Measurements from ENCODE around the gene DHFR2. TPM values are rescaled to one million over a fixed set of nuclear protein-coding genes. Genes with fewer than 3 reads are reported as not detected.

DHFR2 gene
- total RNA-seq, 1 experiment from 2014 or later, result 6.8 TPM

Other genes starting within 250 kb of the DHFR2 start
- gene PROS1, start 89.0 kb downstream of the DHFR2 start, total RNA-seq (2014; rRNA removed; shearing (Covaris generic)), result 58.8 and 73.0 TPM in 2 replicates
- gene ARL13B, start 82.8 kb downstream of the DHFR2 start, total RNA-seq (2014; rRNA removed; shearing (Covaris generic)), result 21.3 and 24.8 TPM in 2 replicates
- gene STX19, start 34.3 kb downstream of the DHFR2 start, total RNA-seq (2014; rRNA removed; shearing (Covaris generic)), result not detected in 2 replicates
- gene NSUN3, start 145 bp upstream of the DHFR2 start, total RNA-seq (2014; rRNA removed; shearing (Covaris generic)), result 15.4 and 16.7 TPM in 2 replicates

Measured in A172 (cell line).